CD4-positive, alpha-beta T cell treated with Interleukin-17A for 4 hours (primary cell): ENCODE results near the gene TET1.
"Not testable (repeated sequence)": the region's sequence is repeated elsewhere in the genome, so short reads cannot be mapped to it uniquely, and the experiment has no call there.

Experiments used
- DNase-seq: peaks from one replicate; pipeline ENCODE4 v3.0.0-alpha.2; 2020; ENCODE audit warnings: mixed read lengths

TET1 gene

GRCh38 chr10:68617691-68618090, 57.6 kb downstream of the TET1 start:
- not testable (repeated sequence) for DNase-seq

GRCh38 chr10:68618234-68618633, 58.1 kb downstream of the TET1 start:
- no peak for DNase-seq

DNA sequence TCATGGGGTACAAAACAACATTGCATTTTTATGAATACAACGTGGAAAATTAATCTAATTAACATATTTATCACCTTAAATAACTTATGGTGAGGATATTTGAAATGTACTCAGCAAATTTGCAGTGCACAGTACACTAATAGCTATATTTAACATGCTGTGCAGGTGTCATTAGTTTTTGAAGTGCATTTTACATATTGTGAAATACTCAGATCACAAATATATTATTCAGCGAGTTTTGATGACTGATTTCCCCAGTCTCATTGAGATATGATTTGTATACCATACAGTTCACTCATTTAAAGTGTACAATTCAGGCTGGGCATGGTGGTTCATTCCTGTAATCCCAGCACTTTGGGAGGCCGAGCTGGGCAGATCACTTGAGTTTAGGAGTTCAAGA, 59.5 kb downstream of the TET1 start:
- no peak for DNase-seq

DNA sequence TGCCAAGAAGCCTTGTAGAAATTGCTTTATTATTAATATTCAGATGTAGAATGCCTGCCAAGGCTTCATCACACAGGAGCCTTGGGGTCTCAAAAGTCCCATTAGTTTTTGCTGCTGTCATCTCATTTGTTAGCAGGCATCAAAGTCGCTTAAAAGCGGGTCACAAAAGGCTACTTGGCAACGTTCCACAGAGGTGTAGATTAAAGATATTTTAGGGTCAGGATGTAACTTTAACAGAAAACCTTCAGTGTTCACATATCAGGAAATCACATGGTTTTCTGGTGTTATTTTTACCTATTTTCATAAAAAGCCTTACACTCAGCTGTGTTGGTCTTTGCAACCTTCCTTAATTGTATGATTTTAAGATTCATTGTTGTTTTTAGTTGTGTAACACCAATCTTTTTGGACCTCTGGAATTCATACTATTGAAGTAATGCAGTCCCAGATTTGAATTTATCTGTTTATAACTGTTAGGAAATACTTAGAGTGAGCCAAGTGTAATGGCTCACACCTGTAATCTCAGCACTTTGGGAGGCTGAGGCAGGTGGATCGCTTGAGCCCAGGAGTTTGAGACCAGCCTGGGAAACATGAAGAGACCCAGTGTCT, 65.3 kb downstream of the TET1 start:
- no peak for DNase-seq

DNA sequence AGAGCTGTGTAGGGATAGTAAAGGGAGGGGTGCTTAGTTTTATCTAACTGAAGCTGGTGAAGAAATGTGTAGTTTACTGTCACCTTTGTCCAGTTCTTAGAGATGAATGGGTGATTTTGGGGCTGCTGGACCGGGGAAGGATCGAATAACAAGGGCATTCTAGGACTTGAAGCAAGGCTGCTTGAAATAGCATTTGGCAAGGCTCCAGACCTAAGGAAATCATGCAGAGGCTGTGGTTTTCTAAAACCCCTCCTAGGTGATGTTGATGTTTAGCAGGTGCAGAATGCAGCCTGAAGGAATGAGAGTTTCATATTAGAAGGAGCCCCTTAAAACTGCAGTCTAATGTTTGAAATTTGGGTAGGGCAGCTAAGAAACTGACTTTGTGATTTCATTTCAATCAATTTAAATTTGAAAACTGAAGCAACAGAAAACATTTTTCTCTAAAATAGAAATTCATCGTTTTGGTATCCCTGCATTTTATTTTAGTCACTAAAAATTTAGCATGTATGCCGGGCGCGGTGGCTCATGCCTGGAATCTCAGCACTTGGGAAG, 68.5 kb downstream of the TET1 start:
- peak; percentile 20 for DNase-seq

GRCh38 chr10:68632271-68632560, 72.1 kb downstream of the TET1 start:
- DNase-seq, result not testable (repeated sequence)

DNA sequence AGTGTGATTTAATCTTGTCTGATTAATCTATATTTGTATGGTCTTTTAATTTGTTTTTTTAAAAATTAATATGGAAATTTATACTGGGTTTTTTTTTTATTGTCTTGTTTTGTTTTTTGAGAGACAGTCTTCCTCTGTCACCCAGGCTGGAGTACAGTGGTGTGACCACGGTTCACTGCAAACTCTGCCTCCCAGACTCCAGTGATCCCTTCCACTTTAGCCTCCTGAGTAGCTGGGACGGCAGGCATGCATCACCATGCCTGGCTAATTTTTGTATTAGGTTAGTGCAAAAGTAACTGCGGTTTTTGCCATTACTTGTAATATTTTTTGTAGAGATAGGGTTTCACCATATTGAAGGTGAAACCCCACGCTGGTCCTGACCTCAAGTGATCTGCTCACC, 73.1 kb downstream of the TET1 start:
- DNase-seq, result no peak

GRCh38 chr10:68633816-68634466, 73.8 kb downstream of the TET1 start:
- DNase-seq, result no peak

DNA sequence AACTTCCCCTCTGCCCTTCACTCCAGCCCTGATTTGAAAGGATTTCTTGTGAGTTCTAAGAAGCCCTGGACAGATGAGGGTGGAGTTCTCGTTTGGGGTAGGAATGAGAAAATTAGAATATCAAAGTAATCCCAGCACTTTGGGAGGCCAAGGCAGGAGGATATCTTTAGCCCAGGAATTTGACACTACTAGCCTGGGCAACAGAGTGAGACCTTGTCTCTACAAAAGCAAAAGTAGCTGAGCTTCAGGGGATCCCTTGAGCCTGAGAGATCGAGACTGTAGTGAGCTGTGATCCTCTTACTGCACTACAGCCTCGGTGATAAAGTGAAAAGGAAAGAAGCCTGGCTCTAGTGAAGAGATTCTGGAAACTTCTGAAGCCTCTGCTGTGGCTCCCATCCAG, 76.2 kb downstream of the TET1 start:
- DNase-seq, result no peak

- DNase-seq, result not testable (repeated sequence)
Measured at GRCh38 chr10:68643550-68643949, 83.4 kb downstream of the TET1 start.

- DNase-seq, result no peak
Measured at GRCh38 chr10:68647672-68648341, 87.7 kb downstream of the TET1 start.

DNA sequence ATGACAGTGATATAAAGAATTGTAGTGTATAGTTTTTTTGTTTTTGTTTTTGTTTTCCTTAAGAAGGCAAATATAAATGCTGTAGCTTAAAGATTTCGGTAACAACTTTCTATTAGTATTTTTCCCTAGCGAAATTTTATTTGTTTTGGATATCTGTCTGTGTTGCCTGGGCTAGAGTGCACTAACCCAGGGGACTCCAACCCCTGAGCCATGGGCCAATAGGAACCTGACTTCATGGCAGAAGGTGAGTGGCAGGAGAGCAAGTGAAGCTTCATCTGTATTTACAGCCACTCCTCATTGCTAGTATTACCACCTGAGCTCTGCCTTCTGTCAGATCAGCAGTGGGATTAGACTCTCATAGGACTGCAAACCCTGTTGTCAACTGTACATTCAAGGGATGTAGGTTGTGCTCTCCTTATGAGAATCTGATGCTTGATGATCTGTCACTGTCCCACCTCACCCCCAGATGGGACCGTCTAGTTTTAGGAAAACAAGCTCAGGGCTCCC, 95.5 kb downstream of the TET1 start:
- DNase-seq, result no peak

DNA sequence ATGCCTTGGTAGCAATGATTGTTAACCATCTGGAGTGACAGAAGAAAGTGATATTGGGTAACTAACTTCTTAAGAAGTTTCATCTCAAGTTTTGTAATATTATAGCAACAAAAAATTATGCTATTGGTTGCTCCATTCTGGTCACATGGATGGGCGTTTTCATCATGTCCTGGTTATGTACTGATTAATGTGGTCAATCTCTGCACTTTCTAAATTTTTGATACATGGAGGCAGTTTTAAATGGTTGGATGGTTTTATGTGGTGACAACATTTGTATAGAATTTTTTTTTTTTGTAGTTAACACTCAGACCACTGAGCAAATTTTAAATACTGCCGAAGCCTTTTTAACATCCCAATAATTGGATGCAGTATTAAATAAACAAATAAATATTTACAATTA, 105.7 kb downstream of the TET1 start:
- no peak for DNase-seq

GRCh38 chr10:68666280-68666760, 106.2 kb downstream of the TET1 start:
- no peak for DNase-seq

DNA sequence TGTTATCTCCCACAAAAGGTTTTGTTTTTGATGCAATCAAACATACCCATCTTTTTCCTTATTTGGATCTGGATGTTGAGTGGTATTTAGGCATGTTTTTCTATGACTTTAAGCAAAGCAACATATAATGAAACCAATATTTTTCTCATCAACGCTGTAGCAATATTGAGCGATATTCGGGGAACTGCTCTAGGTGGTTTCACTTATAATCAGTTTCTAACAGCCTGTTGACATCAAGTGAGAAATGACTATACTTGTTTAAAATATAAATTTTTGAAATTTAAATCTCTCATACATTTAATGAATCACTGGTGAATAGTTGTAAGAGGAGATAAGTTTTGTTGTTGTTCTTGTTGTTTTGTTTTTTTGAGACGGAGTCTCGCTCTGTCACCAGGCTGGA, 108.1 kb downstream of the TET1 start:
- no peak for DNase-seq

DNA sequence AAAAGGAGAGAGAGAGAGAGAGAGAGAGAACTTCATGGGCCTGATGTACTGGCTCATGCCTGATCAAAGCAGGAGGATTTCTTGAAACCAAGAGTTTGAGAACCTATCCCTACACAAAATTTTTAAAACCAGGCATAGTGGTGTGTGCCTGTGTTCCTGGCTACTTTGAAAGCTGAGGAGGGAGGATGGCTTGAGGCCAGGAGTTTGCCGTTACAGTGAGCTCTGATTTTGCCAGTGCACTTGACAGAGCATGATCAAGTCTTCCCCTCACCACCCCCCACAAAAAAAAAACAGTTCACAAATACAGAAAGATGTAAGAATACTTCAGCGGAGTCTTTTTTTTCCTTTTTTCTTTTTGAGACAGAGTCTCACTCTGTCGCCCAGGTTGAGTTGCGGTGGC, 108.8 kb downstream of the TET1 start:
- no peak for DNase-seq

DNA sequence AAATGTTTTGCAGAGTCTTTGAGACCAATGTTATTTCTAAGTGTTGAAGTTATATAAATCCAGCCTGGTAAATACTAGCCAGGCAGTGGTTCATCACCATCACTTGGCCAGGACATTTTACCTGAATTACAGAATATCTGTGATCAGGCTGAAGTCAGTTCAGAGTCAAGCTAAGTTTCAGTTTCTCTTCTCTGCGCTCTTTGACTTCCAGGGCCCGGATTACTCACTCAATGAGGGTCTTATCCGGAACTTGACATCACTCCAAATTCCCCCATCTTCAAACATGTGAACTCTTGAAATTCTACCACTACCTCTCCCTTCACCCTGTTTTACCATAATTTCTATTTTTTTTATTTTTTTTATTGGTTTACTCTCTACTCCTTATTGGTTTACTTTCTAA, 124.3 kb downstream of the TET1 start:
- DNase-seq, result no peak

GRCh38 chr10:68696018-68696417, 135.9 kb downstream of the TET1 start:
- no peak for DNase-seq

DNA sequence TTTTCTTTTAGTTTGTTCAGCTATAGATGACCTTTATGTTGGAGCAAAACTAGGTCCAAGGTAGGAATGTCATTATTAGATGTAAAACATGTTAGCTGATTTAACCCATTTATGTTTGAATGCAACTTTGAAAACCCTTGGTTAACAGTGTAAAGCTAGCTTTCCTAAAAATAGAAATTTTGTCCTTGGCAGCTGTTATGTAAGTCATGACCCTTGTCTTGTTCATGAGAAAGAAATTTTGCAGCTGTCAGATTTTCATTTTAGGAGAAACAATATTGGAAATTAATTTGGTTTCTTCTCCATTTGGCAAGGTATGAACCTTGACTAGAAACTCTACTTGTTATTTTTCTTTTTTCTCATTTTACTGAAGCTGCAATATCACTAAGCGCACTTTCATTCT, 137.0 kb downstream of the TET1 start:
- no peak for DNase-seq

DNA sequence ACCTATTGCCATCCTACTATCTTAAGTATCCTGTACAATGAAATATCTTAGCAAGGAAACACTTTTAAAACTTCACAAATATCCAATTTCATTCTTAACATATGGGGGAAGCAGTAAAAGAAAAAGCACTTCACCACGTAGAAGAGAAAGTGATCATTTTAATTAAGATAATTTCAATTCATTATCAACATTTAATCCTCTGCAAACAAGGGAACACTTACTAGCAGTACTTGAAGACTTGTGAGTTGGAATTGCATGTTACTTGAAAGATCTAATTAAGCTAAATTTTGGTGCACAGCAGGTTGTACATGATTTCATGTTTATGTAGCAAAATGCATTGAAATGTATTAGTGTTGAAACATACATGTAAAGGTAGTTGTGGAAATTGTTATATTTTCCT, 140.1 kb downstream of the TET1 start:
- no peak for DNase-seq

- DNase-seq, result no peak
Measured at GRCh38 chr10:68705548-68705947, 145.4 kb downstream of the TET1 start.

DNA sequence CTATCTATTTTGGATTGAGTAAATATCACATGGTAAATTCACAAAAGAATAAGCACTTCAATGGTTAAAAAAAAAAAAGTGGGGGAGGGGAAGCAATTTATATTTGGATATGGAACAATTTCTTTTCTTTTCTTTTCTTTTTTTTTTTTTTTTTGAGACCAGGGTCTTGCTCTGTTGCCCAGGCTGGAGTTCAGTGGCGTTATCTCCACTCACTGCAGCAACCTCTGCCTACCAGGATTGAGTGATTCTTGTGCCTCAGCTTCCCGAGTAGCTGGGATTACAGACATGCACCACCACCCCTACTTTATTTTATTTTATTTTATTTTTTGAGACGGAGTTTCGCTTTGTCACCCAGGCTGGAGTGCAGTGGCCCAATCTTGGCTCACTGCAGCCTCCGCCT, 148.8 kb downstream of the TET1 start:
- not testable (repeated sequence) for DNase-seq

- not testable (repeated sequence) for DNase-seq
Measured at GRCh38 chr10:68713065-68713464, 152.9 kb downstream of the TET1 start.

DNA sequence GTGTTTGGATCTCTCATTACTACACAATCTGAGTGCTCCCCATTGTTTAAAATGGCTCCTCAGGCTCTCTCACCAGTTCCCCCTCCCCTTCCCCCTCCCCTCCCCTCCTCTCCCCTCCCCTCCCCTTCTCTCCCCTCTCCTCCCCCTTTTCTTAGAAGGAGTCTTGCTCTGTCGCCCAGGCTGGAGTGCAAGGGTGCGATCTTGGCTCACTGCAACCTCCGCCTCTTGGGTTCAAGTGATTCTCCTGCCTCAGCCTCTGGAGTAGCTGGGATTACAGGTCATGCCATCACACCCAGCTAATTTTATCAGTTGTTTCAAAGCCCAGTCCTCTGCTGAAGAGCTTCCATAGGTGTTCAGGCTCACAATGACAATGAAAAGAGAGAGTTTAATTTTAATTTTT, 157.3 kb downstream of the TET1 start:
- no peak for DNase-seq
